Ishikawa (cell line): ENCODE results near the gene ASCC1.

Source experiments
- CEBPB ChIP-seq: IDR thresholded peaks from 2 replicates; pipeline ENCODE4 v1.6.1; 2012
- EP300 ChIP-seq: IDR thresholded peaks from 2 replicates; pipeline ENCODE4 v1.6.1; 2012; ENCODE audit warnings: borderline replicate concordance
- NFIC ChIP-seq: IDR thresholded peaks from 2 replicates; pipeline ENCODE4 v1.6.1; 2012
- TAF1 ChIP-seq: IDR thresholded peaks from 2 replicates; pipeline ENCODE4 v1.6.1; 2012; ENCODE audit warnings: low read depth, mild to moderate bottlenecking
- TCF12 ChIP-seq: IDR thresholded peaks from 2 replicates; pipeline ENCODE4 v1.6.1; 2012; ENCODE audit warnings: low read depth
- YY1 ChIP-seq: IDR thresholded peaks from 2 replicates; pipeline ENCODE4 v1.6.1; 2012; ENCODE audit warnings: low read depth
- ZBTB7A ChIP-seq: IDR thresholded peaks from 2 replicates; pipeline ENCODE4 v1.6.1; 2012; ENCODE audit warnings: low read depth
- TF ChIP-seq, protein P1 (sequence below): IDR thresholded peaks from 2 replicates; pipeline ENCODE4 v1.6.1; 2012
- TF ChIP-seq, protein P2 (sequence below): IDR thresholded peaks from 2 replicates; pipeline ENCODE4 v1.6.1; 2012; ENCODE audit warnings: low read depth, mild to moderate bottlenecking
- TF ChIP-seq, protein P3 (sequence below): IDR thresholded peaks from 2 replicates; pipeline ENCODE4 v1.6.1; 2012

DNA sequence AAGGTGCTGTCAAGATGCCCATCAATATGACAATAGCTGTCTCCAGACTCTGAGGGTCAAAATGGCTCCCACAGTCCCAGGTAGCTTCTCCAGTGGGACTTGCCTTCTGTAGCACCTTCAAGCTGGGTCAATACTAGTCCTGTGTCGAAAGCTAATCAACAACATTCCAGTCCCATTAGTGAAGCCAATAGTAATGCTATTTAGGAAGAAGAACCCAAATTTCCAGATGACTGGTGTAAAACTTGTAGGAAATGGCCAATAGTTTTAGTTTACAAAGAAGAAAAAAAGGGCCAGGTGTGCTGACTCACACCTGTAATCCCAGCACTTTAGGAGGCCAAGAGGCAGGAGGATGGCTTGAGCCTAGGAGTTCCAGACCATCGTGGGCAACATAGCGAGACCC, 125.8 kb downstream of the ASCC1 start:
- TF ChIP-seq ZBTB7A (no peak), EP300 (no peak), TAF1 (no peak), CEBPB (no peak), NFIC (no peak), YY1 (no peak), TCF12 (no peak)
- TF ChIP-seq, protein P1, sequence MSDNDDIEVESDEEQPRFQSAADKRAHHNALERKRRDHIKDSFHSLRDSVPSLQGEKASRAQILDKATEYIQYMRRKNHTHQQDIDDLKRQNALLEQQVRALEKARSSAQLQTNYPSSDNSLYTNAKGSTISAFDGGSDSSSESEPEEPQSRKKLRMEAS, result no peak
- TF ChIP-seq, protein P2, sequence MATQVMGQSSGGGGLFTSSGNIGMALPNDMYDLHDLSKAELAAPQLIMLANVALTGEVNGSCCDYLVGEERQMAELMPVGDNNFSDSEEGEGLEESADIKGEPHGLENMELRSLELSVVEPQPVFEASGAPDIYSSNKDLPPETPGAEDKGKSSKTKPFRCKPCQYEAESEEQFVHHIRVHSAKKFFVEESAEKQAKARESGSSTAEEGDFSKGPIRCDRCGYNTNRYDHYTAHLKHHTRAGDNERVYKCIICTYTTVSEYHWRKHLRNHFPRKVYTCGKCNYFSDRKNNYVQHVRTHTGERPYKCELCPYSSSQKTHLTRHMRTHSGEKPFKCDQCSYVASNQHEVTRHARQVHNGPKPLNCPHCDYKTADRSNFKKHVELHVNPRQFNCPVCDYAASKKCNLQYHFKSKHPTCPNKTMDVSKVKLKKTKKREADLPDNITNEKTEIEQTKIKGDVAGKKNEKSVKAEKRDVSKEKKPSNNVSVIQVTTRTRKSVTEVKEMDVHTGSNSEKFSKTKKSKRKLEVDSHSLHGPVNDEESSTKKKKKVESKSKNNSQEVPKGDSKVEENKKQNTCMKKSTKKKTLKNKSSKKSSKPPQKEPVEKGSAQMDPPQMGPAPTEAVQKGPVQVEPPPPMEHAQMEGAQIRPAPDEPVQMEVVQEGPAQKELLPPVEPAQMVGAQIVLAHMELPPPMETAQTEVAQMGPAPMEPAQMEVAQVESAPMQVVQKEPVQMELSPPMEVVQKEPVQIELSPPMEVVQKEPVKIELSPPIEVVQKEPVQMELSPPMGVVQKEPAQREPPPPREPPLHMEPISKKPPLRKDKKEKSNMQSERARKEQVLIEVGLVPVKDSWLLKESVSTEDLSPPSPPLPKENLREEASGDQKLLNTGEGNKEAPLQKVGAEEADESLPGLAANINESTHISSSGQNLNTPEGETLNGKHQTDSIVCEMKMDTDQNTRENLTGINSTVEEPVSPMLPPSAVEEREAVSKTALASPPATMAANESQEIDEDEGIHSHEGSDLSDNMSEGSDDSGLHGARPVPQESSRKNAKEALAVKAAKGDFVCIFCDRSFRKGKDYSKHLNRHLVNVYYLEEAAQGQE, result no peak
- TF ChIP-seq, protein P3, sequence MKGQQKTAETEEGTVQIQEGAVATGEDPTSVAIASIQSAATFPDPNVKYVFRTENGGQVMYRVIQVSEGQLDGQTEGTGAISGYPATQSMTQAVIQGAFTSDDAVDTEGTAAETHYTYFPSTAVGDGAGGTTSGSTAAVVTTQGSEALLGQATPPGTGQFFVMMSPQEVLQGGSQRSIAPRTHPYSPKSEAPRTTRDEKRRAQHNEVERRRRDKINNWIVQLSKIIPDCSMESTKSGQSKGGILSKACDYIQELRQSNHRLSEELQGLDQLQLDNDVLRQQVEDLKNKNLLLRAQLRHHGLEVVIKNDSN, result no peak
